GM12878 (cell line): Measurements from ENCODE around the gene KDSR. TPM values are rescaled to one million over a fixed set of nuclear protein-coding genes. Genes with fewer than 3 reads are reported as not detected.

Experiments used
- ATAC-seq: fragments of 200-7000 bp; cut with Tn5 transposase; 3 replicates; pipeline ENCODE4 v1.9.1; 2020; ENCODE audit warnings: mild to moderate bottlenecking, moderate library complexity
- BruUV-seq: library from RNA; stranded (reverse); fragments of 400-500 nt; replicated peaks from 2 replicates; lab custom pipeline; 2021; lab: Mats Ljungman, UMichigan
- CTCF ChIA-PET: fragments of 300-600 bp; sonication (Branson Sonifier 250); formaldehyde crosslinking; extraction: SDS; loops from one replicate; lab custom pipeline; 2021; ENCODE audit warnings: inconsistent platforms; lab: Yijun Ruan, JAX
- POLR2A ChIA-PET: fragments of 350-600 bp; formaldehyde crosslinking; extraction: SDS; loops from one replicate; lab custom pipeline; 2021; ENCODE audit warnings: inconsistent platforms; lab: Charles Lee
- RAD21 ChIA-PET: fragments of 300-600 bp; sonication (Branson Sonifier 250); formaldehyde crosslinking; loops from one replicate; lab custom pipeline; 2023; ENCODE audit warnings: antibody characterized with exemption; ENCODE audit not compliant: unreplicated experiment; lab: Charles Lee
- SMC1A ChIA-PET: fragments of 300-600 bp; sonication (Branson Sonifier 250); formaldehyde crosslinking; loops from one replicate; lab custom pipeline; 2023; ENCODE audit not compliant: unreplicated experiment, uncharacterized antibody; lab: Charles Lee
- DNase-seq: peaks from one replicate; pipeline ENCODE4 v3.0.0-alpha.2; 2011; ENCODE audit warnings: low read depth, low spot score
- FAIRE-seq: peaks from 3 replicates; lab custom pipeline; 2011; peaks lifted over from hg19 to GRCh38; lab: Jason Lieb, UNC
- H2AFZ ChIP-seq: 2 replicates; pipeline ENCODE4 v1.6.0; 2011; ENCODE audit warnings: low read depth, low read length, control low read depth; ENCODE audit not compliant: control insufficient read depth
- H3K27ac ChIP-seq: 2 replicates; pipeline ENCODE4 v1.5.1; 2011; ENCODE audit warnings: control low read depth; ENCODE audit not compliant: control insufficient read depth, insufficient read depth
- H3K27me3 ChIP-seq, 2 experiments: replicated peaks in 1 of 2; 2 replicates each; pipeline versions ENCODE4 v1.6.0 to v1.6.1; 2011; ENCODE audit warnings: low read length in 1 of 2; ENCODE audit not compliant: control insufficient read depth in 2 of 2, insufficient read depth in 2 of 2
- H3K36me3 ChIP-seq, 2 experiments: 2 replicates each; pipeline ENCODE4 v1.5.1; 2011; ENCODE audit warnings: low read length in 1 of 2; ENCODE audit not compliant: control insufficient read depth in 2 of 2, insufficient read depth in 2 of 2
- H3K4me1 ChIP-seq: 2 replicates; pipeline ENCODE4 v1.6.1; 2011; ENCODE audit warnings: mild to moderate bottlenecking, low read length, moderate library complexity, mixed read lengths; ENCODE audit not compliant: control insufficient read depth, insufficient read depth
- H3K4me2 ChIP-seq: 2 replicates; pipeline ENCODE4 v1.6.0; 2011; ENCODE audit warnings: control low read depth; ENCODE audit not compliant: control insufficient read depth, insufficient read depth
- H3K4me3 ChIP-seq: fragments of 200-600 bp; sonication (generic); 2 replicates; pipeline ENCODE4 v1.5.1; 2016
- H3K79me2 ChIP-seq: 2 replicates; pipeline ENCODE4 v1.6.0; 2011; ENCODE audit warnings: low read length; ENCODE audit not compliant: control insufficient read depth, insufficient read depth
- H3K9ac ChIP-seq: 2 replicates; pipeline ENCODE4 v1.8.0; 2011; ENCODE audit warnings: low read length, control low read depth, mixed read lengths; ENCODE audit not compliant: control insufficient read depth, insufficient read depth
- H3K9me3 ChIP-seq: replicated peaks from 3 replicates; pipeline ENCODE4 v1.5.1; 2011; ENCODE audit warnings: mild to moderate bottlenecking, low read length; ENCODE audit not compliant: control insufficient read depth, insufficient read depth
- H4K20me1 ChIP-seq: 2 replicates; pipeline ENCODE4 v1.6.0; 2011; ENCODE audit not compliant: control insufficient read depth, insufficient read depth
- ATF7 ChIP-seq: fragments of 450-650 bp; IDR thresholded peaks from 2 replicates; pipeline ENCODE4 v1.6.1; 2016; ENCODE audit warnings: low read depth, mild to moderate bottlenecking
- BCL11A ChIP-seq: IDR thresholded peaks from 2 replicates; pipeline ENCODE4 v1.6.1; 2011; ENCODE audit warnings: low read depth, low read length
- BCLAF1 ChIP-seq: fragments of 450-650 bp; IDR thresholded peaks from 2 replicates; pipeline ENCODE4 v1.6.1; 2017; ENCODE audit warnings: antibody characterized with exemption, mild to moderate bottlenecking, moderate library complexity
- CHD4 ChIP-seq: fragments of 200-600 bp; sonication (generic); IDR thresholded peaks from 2 replicates; pipeline ENCODE4 v1.6.1; 2016; ENCODE audit warnings: mild to moderate bottlenecking
- CREB1 ChIP-seq: IDR thresholded peaks from 2 replicates; pipeline ENCODE4 v1.6.1; 2012; ENCODE audit warnings: low read depth, mild to moderate bottlenecking, inconsistent platforms
- ELK1 ChIP-seq: IDR thresholded peaks from 2 replicates; pipeline ENCODE4 v1.6.1; 2012; ENCODE audit warnings: low read depth, low read length, improper control_type of control experiment
- FOS ChIP-seq: IDR thresholded peaks from 3 replicates; pipeline ENCODE4 v1.6.1; 2011; ENCODE audit warnings: borderline replicate concordance; ENCODE audit not compliant: insufficient read length; ENCODE audit errors: extremely low read depth
- HCFC1 ChIP-seq: fragments of 150-350 bp; IDR thresholded peaks from 2 replicates; pipeline ENCODE4 v1.6.1; 2014; ENCODE audit warnings: low read length
- IKZF2 ChIP-seq, 2 experiments: fragments of 450-650 bp; IDR thresholded peaks; 2 replicates each; pipeline ENCODE4 v1.6.1; 2017; ENCODE audit warnings: mild to moderate bottlenecking in 2 of 2, moderate library complexity in 2 of 2
- MEF2B ChIP-seq: fragments of 450-650 bp; IDR thresholded peaks from 2 replicates; pipeline ENCODE4 v1.6.1; 2018; ENCODE audit warnings: mild to moderate bottlenecking, moderate library complexity; ENCODE audit not compliant: partially characterized antibody, poor library complexity, severe bottlenecking
- MTA2 ChIP-seq: fragments of 450-650 bp; IDR thresholded peaks from 2 replicates; pipeline ENCODE4 v1.6.1; 2016; ENCODE audit warnings: low read depth, mild to moderate bottlenecking, moderate library complexity
- NBN ChIP-seq: fragments of 450-650 bp; IDR thresholded peaks from 2 replicates; pipeline ENCODE4 v1.6.1; 2016
- NFYB ChIP-seq: IDR thresholded peaks from 2 replicates; pipeline ENCODE4 v1.6.1; 2011; ENCODE audit warnings: low read depth, mild to moderate bottlenecking, low read length, improper control_type of control experiment, moderate library complexity; ENCODE audit not compliant: insufficient read depth
- POLR2AphosphoS2 ChIP-seq: IDR thresholded peaks from 2 replicates; pipeline ENCODE4 v1.6.1; 2011; ENCODE audit warnings: low read depth, mild to moderate bottlenecking, low read length, improper control_type of control experiment, moderate library complexity
- RAD21 ChIP-seq: IDR thresholded peaks from 2 replicates; pipeline ENCODE4 v1.6.1; 2011; ENCODE audit warnings: mild to moderate bottlenecking, low read depth, low read length, moderate library complexity; ENCODE audit not compliant: insufficient read depth
- RELA ChIP-seq: fragments of 450-650 bp; IDR thresholded peaks from 2 replicates; pipeline ENCODE4 v1.8.0; 2014; ENCODE audit warnings: borderline replicate concordance; ENCODE audit not compliant: partially characterized antibody
- ZBTB40 ChIP-seq: fragments of 450-650 bp; IDR thresholded peaks from 2 replicates; pipeline ENCODE4 v1.6.1; 2016; ENCODE audit warnings: mild to moderate bottlenecking, moderate library complexity, borderline replicate concordance
- ZNF622 ChIP-seq: fragments of 450-650 bp; IDR thresholded peaks from 2 replicates; pipeline ENCODE4 v1.6.1; 2017; ENCODE audit warnings: mild to moderate bottlenecking, inconsistent platforms
- WGBS: methylation state at CpG from one replicate; pipeline ENCODE4 v1.1.6; 2016; ENCODE audit warnings: low lambda C conversion rate; ENCODE audit not compliant: insufficient replicate concordance, insufficient coverage; ENCODE audit errors: missing lambda C conversion rate; 5-methylcytosine and 5-hydroxymethylcytosine counted together
- in situ Hi-C: fragments of 300-500 bp; cut with MboI; formaldehyde crosslinking; loops from 9 replicates; pipeline ENCODE4 v1.14.3; 2018; ENCODE audit warnings: mixed read lengths
- intact Hi-C: fragments of 100-400 bp; cut with micrococcal nuclease; formaldehyde crosslinking; loops from one replicate; pipeline ENCODE4 v1.14.2; 2022; ENCODE audit not compliant: unreplicated experiment
- polyA plus RNA-seq, 11 experiments: library from polyadenylated mRNA; depleted of rRNA in 4 of 11; unstranded in 6 of 11; stranded (reverse) in 5 of 11; fragments of >200 nt; fragmentation: Nextera tagmentation in 4 of 11; fragmentation: Illumina TruSeq in 1 of 11; extraction: Ambion mirVana in 4 of 11; extraction: Trizol in 1 of 11; gene quantifications; 1 replicate in 1 of 11; 2 replicates in 10 of 11; pipeline versions ENCODE4 v1.2.1 to v1.2.3, GENCODE V29; 2011 to 2016; ENCODE audit warnings: inconsistent platforms in 2 of 11, missing spikeins in 2 of 11, low read depth in 1 of 11
- total RNA-seq, 4 experiments: library from RNA; depleted of rRNA in 3 of 4; stranded (reverse); fragments of >200 nt in 3 of 4; fragmentation: Illumina TruSeq in 1 of 4; extraction: Trizol in 1 of 4; gene quantifications; 2 replicates each; pipeline versions ENCODE4 v1.2.1 to v1.2.3, GENCODE V29; 2013 to 2021

KDSR gene
- total and polyA plus RNA-seq, 10 of the 15 experiments (the other 5 are each of a cell fraction or from before 2014, with no cell fraction given): 5.2 to 25.9 (median 14.3) TPM

GRCh38 chr18:63373161-63373560 lies 6.2 kb upstream of the KDSR start:
- DNase-seq (no peak), FAIRE-seq (no peak), ATAC-seq (no peak)
- in situ Hi-C loops: no loop called here
- SMC1A ChIA-PET: no interaction called here
- POLR2A ChIA-PET: no interaction called here
- no peaks in the 10 kb centered on the region; the same call in 1 of the 2 replicates for H3K79me2 ChIP-seq
- H3K9ac ChIP-seq: no peak overlapping the region
- H3K4me3 ChIP-seq: no peak overlapping the region
- no peak overlapping the region for H3K27ac ChIP-seq
- intact Hi-C loops: no loop called here
- H3K9me3 ChIP-seq: no peaks in the 10 kb centered on the region; the same call in 1 of the 3 replicates
- BruUV-seq: no TSS peak
- no peaks in the 10 kb centered on the region for H3K4me1 ChIP-seq
- H3K4me2 ChIP-seq: no peak overlapping the region
- no peak overlapping the region for H2AFZ ChIP-seq
- H3K27me3 ChIP-seq: no peaks in the 10 kb centered on the region
- no peaks in the 10 kb centered on the region for H3K36me3 ChIP-seq
- H4K20me1 ChIP-seq: no peaks in the 10 kb centered on the region
- RAD21 ChIA-PET: no interaction called here
- WGBS: 100% methylated on average over 1 of the region's 1 CpG
- CTCF ChIA-PET: no interaction called here
- no peak for TF ChIP-seq FOS
- no peak for TF ChIP-seq BCLAF1
- no peak for TF ChIP-seq RELA
- no peak for TF ChIP-seq ELK1
- no peak for TF ChIP-seq NFYB
- TF ChIP-seq MTA2: no peak
- no peak for TF ChIP-seq RAD21
- TF ChIP-seq CREB1: no peak
- TF ChIP-seq MEF2B: no peak
- no peak for TF ChIP-seq NBN
- TF ChIP-seq ATF7: no peak
- no peak for TF ChIP-seq CHD4
- TF ChIP-seq ZNF622: no peak
- no peak for TF ChIP-seq ZBTB40
- TF ChIP-seq POLR2AphosphoS2: no peak
- TF ChIP-seq IKZF2 (IDR thresholded peaks at IDR 0.05): no peak
- no peak for TF ChIP-seq HCFC1
- no peak for TF ChIP-seq BCL11A
